ENCODE measurements around the gene NUMB.

GRCh38 chr14:73277376-73277775 is 181.0 kb downstream of the NUMB start:
- TF ChIP-seq, protein P1, sequence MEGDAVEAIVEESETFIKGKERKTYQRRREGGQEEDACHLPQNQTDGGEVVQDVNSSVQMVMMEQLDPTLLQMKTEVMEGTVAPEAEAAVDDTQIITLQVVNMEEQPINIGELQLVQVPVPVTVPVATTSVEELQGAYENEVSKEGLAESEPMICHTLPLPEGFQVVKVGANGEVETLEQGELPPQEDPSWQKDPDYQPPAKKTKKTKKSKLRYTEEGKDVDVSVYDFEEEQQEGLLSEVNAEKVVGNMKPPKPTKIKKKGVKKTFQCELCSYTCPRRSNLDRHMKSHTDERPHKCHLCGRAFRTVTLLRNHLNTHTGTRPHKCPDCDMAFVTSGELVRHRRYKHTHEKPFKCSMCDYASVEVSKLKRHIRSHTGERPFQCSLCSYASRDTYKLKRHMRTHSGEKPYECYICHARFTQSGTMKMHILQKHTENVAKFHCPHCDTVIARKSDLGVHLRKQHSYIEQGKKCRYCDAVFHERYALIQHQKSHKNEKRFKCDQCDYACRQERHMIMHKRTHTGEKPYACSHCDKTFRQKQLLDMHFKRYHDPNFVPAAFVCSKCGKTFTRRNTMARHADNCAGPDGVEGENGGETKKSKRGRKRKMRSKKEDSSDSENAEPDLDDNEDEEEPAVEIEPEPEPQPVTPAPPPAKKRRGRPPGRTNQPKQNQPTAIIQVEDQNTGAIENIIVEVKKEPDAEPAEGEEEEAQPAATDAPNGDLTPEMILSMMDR (conservative IDR thresholded peaks at IDR 0.05; ENCODE audit: low read depth, low read length) = no peak
- no peak for TF ChIP-seq EZH2 (IDR thresholded peaks at IDR 0.05; ENCODE audit: low read length, unreplicated experiment)
- TF ChIP-seq EZH2phosphoT487 (IDR thresholded peaks at IDR 0.05; ENCODE audit: borderline replicate concordance, low read length) = no peak
